Parathyroid adenoma (tissue), 2 donors: ENCODE measurements around the gene NSMF.

Source experiments
- H2AFZ ChIP-seq: fragments of 300-600 bp; sonication (generic); one replicate; pipeline ENCODE4 v1.7.0; 2017; ENCODE audit warnings: antibody characterized with exemption, mild to moderate bottlenecking
- H3K27ac ChIP-seq: fragments of 300-600 bp; sonication (generic); one replicate; pipeline ENCODE4 v1.7.0; 2017
- H3K27me3 ChIP-seq: fragments of 300-600 bp; sonication (generic); one replicate; pipeline ENCODE4 v1.7.0; 2017; ENCODE audit warnings: low read length; ENCODE audit not compliant: control insufficient read depth, insufficient read depth
- H3K36me3 ChIP-seq: fragments of 300-600 bp; sonication (generic); one replicate; pipeline ENCODE4 v1.7.0; 2017; ENCODE audit warnings: low read length; ENCODE audit not compliant: control insufficient read depth, insufficient read depth
- H3K4me1 ChIP-seq: fragments of 300-600 bp; sonication (generic); one replicate; pipeline ENCODE4 v1.7.0; 2017; ENCODE audit warnings: control low read depth
- H3K4me2 ChIP-seq: fragments of 300-600 bp; sonication (generic); one replicate; pipeline ENCODE4 v1.7.0; 2017; ENCODE audit warnings: low read length
- H3K4me3 ChIP-seq: fragments of 300-600 bp; sonication (generic); one replicate; pipeline ENCODE4 v1.7.0; 2017; ENCODE audit warnings: low read depth, low read length
- H3K79me2 ChIP-seq: fragments of 300-600 bp; sonication (generic); one replicate; pipeline ENCODE4 v1.7.0; 2017; ENCODE audit warnings: control low read depth
- H3K9ac ChIP-seq: fragments of 300-600 bp; sonication (generic); one replicate; pipeline ENCODE4 v1.7.0; 2017; ENCODE audit warnings: mild to moderate bottlenecking
- H3K9me3 ChIP-seq: fragments of 300-600 bp; sonication (generic); one replicate; pipeline ENCODE4 v1.7.0; 2017; ENCODE audit warnings: low read length; ENCODE audit not compliant: control insufficient read depth
- CTCF ChIP-seq: fragments of 300-600 bp; sonication (generic); IDR thresholded peaks from one replicate; pipeline ENCODE4 v1.7.0; 2017; ENCODE audit warnings: antibody characterized with exemption, mild to moderate bottlenecking
- donor health status: primary hyperparathyroidism.

Gene NSMF

DNA sequence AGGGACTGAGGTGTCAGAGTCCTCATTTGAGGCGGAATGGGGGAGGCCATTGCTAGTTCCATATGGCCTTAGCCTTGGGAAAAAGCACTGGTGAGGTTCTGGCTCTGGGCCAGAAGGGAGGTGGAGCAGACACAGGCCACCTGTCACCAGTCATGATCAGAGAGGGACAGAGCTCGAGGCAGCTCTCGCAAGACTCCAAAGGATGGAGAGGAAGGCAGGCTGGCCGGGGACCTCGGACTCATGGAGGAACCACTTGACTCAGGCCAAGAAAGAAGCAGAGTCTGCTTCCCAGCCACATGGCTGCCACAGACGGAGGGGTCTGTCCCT, 29.2 kb upstream of the NSMF start:
- H3K79me2 ChIP-seq, result no peaks in the 10 kb centered on the region
- H3K27ac ChIP-seq, result no peak overlapping the region
- H2AFZ ChIP-seq, result no peak overlapping the region
- no peaks in the 10 kb centered on the region for H3K27me3 ChIP-seq
- H3K36me3 ChIP-seq, result no peaks in the 10 kb centered on the region
- H3K9ac ChIP-seq, result no peak overlapping the region
- H3K4me1 ChIP-seq, result no peaks in the 10 kb centered on the region
- H3K9me3 ChIP-seq, result no peaks in the 10 kb centered on the region
- no peak overlapping the region for H3K4me2 ChIP-seq
- no peak overlapping the region for H3K4me3 ChIP-seq
- TF ChIP-seq CTCF, result no peak

DNA sequence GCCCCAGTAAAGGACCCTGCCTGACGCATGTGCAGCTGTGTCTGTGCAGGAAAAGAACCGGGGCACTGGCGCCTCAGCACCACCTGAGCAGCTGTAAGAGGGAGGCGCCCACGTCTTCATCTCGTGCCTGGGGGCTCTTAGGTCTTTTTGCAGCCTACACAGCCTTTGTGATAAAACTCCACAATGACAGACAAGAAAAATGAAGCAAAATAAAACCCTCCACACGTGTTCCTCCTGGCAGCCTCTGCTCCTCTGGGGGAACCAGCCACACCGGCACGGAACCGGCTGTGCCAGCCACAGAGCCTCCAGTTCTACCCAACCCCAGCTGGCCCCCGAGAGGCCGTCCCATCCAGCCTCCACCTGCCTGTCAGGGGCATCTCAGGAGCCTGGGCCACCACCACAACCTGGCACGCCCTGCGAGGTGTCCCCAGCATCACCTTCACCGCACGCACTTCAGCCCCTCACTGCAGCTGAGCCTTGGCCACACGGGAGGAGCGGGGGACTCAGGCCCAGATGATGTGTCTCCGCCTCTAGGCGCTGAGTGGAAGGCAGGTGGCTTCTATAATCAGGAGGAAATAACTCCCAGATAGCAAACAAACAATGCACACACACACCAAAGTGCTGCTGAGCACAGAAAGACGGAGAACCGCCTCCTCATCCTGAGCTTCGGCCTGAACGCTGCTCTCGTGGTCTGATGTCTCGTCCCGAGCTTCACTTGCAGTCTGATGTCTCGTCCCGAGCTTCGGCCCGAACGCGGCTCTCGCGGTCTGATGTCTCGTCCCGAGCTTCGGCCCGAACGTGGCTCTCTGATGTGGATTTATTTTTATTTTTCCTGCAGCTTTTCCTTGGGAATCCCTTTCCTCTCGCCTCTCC, 28.6 kb upstream of the NSMF start:
- Histone ChIP-seq H3K36me3 (no peaks in the 10 kb centered on the region), H3K4me2 (no peak overlapping the region), H3K79me2 (no peaks in the 10 kb centered on the region), H3K9ac (no peak overlapping the region), H3K27me3 (no peaks in the 10 kb centered on the region), H3K4me1 (no peaks in the 10 kb centered on the region), H2AFZ (no peak overlapping the region), H3K9me3 (no peaks in the 10 kb centered on the region), H3K27ac (no peak overlapping the region), H3K4me3 (no peak overlapping the region)
- no peak for TF ChIP-seq CTCF

- Histone ChIP-seq H3K79me2 (no peaks in the 10 kb centered on the region), H2AFZ (no peak overlapping the region), H3K4me3 (no peak overlapping the region), H3K9me3 (no peaks in the 10 kb centered on the region), H3K27ac (no peak overlapping the region), H3K36me3 (no peaks in the 10 kb centered on the region), H3K27me3 (no peaks in the 10 kb centered on the region), H3K4me2 (no peak overlapping the region), H3K4me1 (no peaks in the 10 kb centered on the region), H3K9ac (no peak overlapping the region)
- no peak for TF ChIP-seq CTCF
Measured at GRCh38 chr9:137486545-137487453, 27.7 kb upstream of the NSMF start.

- Histone ChIP-seq H3K4me3 (no peak overlapping the region), H2AFZ (no peak overlapping the region), H3K36me3 (no peaks in the 10 kb centered on the region), H3K27ac (no peak overlapping the region), H3K79me2 (no peaks in the 10 kb centered on the region), H3K4me2 (no peak overlapping the region), H3K27me3 (no peaks in the 10 kb centered on the region), H3K4me1 (no peaks in the 10 kb centered on the region), H3K9ac (no peak overlapping the region), H3K9me3 (no peaks in the 10 kb centered on the region)
- no peak for TF ChIP-seq CTCF
Measured at GRCh38 chr9:137486141-137486490, 27.0 kb upstream of the NSMF start.
